Measurements from ENCODE around the gene UFD1.

GRCh38 chr22:19508024-19508776 lies 29.2 kb upstream of the UFD1 start:
- TF ChIP-seq CTCF (IDR thresholded peaks at IDR 0.05) (no peak), POLR2AphosphoS5 (IDR thresholded peaks at IDR 0.05) (no peak)
